ENCODE data around the gene RPL41.

RPL41 gene

DNA sequence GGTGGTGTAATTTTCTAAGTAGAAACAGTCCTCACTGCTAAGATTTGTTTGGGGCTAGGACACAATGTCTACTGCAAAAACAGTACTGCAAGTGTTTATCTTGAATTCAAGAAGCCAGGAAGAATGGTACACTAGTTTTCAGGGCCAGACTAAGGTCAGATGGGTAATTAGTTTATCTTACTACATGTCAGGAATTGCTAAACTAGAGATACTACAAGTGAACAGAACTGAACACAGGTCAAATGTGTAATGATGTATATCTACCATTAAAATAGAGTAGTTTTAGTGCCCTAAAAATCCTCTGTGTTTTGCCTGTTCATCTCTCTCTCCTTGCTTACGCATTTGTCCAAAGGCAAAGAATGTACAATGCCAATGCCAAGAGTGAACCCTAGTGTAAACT lies 2.3 kb upstream of the RPL41 start:
- no peak overlapping the region for H3K4me3 ChIP-seq (ENCODE audit: low read length)
- TF ChIP-seq ZNF274 (IDR thresholded peaks at IDR 0.05; ENCODE audit: low read depth, low read length), result no peak

DNA sequence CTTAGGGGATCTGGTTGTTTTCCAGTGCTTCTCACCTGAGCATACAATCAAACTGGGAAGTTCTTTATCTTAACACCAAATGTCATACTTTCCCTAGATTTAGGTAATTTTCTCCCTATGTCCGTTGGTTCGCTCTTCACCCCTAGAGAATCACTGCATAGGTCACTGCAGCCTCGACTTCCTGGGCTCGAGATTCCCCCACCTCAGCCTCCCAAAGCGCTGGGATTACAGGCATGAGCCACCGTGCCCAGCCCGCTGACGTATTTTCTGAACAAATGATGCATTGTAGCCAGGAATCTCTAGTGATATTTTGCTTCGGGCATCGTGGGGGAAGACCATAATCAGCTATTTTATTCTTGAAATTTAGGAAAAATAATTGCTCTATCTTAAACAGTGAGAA lies 1.1 kb upstream of the RPL41 start:
- peak overlapping the region; percentile 95 for H3K4me3 ChIP-seq (ENCODE audit: low read length)
- no peak for TF ChIP-seq ZNF274 (IDR thresholded peaks at IDR 0.05; ENCODE audit: low read depth, low read length)

DNA sequence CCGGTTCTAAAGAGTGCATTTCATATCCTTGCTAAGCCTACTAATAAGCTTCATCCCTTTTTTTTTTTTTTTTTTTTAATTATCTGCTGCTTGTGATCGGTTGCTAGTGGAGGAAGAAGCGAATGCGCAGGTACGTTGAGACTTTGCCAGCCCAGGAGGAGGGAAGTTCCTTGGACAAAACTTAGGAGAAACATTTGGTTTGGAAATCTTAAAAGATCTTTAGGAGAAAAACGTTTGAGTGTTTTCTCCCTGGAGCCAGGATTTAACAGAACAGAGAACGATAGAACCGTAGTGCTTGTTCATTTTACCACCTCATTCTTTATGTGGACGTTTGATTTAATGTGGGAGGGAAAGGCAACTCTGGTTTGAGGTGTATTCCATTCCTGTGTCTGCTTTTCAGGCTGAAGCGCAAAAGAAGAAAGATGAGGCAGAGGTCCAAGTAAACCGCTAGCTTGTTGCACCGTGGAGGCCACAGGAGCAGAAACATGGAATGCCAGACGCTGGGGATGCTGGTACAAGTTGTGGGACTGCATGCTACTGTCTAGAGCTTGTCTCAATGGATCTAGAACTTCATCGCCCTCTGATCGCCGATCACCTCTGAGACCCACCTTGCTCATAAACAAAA lies 761 bp downstream of the RPL41 start:
- peak overlapping the region; percentile 95 for H3K4me3 ChIP-seq (ENCODE audit: low read length)

- no peak for TF ChIP-seq ZNF274 (IDR thresholded peaks at IDR 0.05; ENCODE audit: low read depth, low read length)
- H3K4me3 ChIP-seq (ENCODE audit: low read length), result peak within 1 kb of the TSS; percentile 95
Observed at GRCh38 chr12:56117778-56118687, 1.6 kb downstream of the RPL41 start, which contains the start of gene ZC3H10. ZC3H10 (plus strand) TSS chr12:56118266; CDS start chr12:56120563, 2,297 bp downstream.

DNA sequence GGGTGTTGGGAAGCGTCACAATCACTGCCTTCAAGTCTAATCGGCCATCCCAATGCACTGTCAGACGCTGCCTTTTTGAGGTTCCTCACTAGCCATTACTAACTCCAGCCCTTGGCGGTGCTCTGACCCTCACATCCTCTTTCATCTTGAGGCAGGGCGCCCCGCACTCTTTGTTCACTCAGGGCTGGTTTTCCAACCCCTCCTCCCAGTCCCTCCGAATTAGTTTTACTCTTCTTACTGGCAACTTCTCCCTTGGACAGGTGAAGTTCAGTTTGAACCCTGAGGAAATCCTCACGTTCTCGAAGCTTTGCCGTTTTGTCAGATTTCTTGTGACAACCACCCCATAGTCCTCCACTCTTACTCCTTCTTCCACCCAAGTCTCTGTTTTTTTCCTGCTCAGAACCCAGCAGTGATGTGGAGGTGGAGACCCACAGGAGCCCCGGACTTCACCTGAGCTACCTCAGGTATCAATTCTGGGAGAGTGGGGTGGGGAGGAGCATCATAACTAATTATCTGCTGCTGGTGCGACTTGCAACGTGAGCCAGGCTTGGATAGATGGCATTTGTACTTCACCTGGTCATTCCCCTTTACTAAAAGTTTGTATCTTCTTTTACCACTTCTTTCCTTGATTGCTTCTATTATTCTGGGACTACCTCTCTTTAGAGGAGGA lies 2.4 kb downstream of the RPL41 start:
- no peak for TF ChIP-seq ZNF274 (IDR thresholded peaks at IDR 0.05; ENCODE audit: low read depth, low read length)
- H3K4me3 ChIP-seq (ENCODE audit: low read length), result peak overlapping the region; percentile 63

DNA sequence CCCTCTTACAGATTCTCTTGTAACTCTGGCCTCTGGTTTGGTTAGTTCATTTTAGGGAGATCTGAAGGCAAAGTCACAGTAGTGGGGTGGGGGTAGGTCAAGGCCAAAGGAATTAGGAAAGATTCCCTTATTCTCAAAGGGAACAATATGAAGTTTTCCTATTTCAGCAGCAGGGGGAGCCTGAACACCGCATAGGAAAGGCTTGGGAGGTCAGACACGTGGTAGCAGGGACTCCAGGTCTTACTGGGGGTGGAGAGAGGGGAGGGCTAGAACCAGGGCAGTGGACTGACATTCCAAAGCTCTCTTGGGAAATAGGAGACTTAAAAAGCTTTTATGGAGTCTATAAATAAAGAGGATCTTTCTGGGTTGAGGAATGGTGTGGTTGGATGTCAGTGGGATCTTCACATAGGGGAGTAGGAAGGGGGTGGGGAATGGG lies 2.9 kb downstream of the RPL41 start:
- H3K4me3 ChIP-seq (ENCODE audit: low read length), result peak overlapping the region; percentile 63; the same call in 1 of the 2 replicates

DNA sequence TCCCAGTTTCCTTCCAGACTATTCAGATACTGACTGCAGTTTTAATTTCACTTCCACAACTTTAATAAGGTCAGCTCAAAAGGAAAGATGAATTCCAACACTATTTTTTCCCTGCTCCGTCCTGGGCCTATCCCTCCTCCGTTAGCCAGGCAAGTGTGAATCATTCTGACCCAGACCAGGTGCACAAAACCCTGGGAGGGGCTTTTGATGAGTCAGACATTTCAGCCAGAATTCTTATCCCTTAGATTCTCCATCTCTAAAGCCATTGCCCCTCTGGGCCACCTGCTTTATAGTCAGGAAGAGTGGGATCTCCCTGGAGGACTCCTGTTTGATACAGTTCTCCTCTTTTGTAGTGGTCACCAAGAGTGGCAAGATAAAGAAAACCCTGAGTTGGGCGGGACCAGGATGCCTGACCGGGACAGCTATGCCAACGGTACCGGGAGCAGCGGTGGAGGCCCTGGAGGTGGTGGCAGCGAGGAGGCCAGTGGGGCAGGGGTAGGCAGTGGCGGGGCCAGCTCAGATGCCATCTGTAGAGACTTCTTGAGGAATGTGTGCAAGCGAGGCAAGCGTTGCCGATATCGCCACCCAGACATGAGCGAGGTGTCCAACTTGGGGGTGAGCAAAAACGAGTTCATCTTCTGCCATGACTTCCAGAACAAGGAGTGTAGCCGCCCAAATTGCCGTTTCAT lies 3.9 kb downstream of the RPL41 start:
- no peak for TF ChIP-seq ZNF274 (IDR thresholded peaks at IDR 0.05; ENCODE audit: low read depth, low read length)
- no peak overlapping the region for H3K4me3 ChIP-seq (ENCODE audit: low read length)

More for the DNA sequence above, 2.9 kb downstream of the RPL41 start:
- TF ChIP-seq ZNF274 (IDR thresholded peaks at IDR 0.05; ENCODE audit: low read depth, low read length), result no peak

GRCh38 chr12:56121204-56121870 lies 4.9 kb downstream of the RPL41 start:
- TF ChIP-seq ZNF274 (IDR thresholded peaks at IDR 0.05; ENCODE audit: low read depth, low read length), result no peak
- no peak overlapping the region for H3K4me3 ChIP-seq (ENCODE audit: low read length)

DNA sequence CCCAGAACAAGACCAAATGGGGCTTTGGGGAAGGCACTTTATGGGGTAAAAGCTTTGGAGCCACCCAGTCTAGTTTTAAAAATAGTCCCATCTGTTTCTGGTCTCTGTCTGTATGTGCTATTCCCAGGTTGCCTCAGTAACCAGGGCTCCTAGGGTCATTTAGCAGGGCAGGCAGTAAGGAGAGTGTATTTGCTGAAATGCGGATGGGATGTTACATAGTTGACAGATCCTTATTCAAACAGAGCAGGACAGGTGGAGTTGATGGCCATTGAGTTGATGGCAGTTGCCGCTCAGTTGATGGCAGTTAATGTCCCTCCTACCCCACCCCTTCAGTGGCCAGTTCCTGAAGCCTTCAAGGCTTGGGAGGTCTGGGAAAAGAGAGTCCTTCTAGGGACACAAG lies 6.2 kb downstream of the RPL41 start:
- TF ChIP-seq ZNF274 (IDR thresholded peaks at IDR 0.05; ENCODE audit: low read depth, low read length), result no peak
- no peak overlapping the region for H3K4me3 ChIP-seq (ENCODE audit: low read length)

- no peak overlapping the region for H3K4me3 ChIP-seq (ENCODE audit: low read length)
- no peak for TF ChIP-seq ZNF274 (IDR thresholded peaks at IDR 0.05; ENCODE audit: low read depth, low read length)
Observed at GRCh38 chr12:56124133-56124532, 7.7 kb downstream of the RPL41 start.

GRCh38 chr12:56126732-56127239 lies 10.4 kb downstream of the RPL41 start:
- no peak overlapping the region for H3K4me3 ChIP-seq (ENCODE audit: low read length)
- no peak for TF ChIP-seq ZNF274 (IDR thresholded peaks at IDR 0.05; ENCODE audit: low read depth, low read length)

DNA sequence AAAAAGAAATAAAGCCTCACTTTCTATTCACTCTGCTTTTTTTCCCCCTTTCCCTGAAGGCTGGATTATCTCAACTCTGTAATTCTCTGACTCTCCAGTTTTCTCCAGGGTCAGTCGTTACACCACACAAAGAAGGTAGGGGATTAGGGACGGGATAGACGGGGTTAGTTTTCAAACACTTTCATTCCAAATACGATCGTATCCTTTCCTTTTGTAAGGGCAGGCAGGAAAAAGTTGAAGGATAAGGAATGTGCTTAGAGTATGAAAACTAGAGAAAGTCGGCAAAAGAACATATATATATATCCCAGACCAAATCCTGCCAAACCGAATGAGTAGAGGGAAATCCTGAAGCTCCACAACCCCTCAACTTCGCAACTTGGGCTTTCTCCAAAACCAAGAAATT lies 11.1 kb downstream of the RPL41 start:
- no peak for TF ChIP-seq ZNF274 (IDR thresholded peaks at IDR 0.05; ENCODE audit: low read depth, low read length)
- H3K4me3 ChIP-seq (ENCODE audit: low read length), result peak overlapping the region; percentile 43
